GM10248 (cell line): Measurements from ENCODE around the gene LIF.
"Not testable (repeated sequence)": the region's sequence is repeated elsewhere in the genome, so short reads cannot be mapped to it uniquely, and the experiment has no call there.

Experiments
- CTCF ChIA-PET: fragments of 300-600 bp; sonication (Branson Sonifier 250); formaldehyde crosslinking; extraction: SDS; loops from one replicate; lab custom pipeline; 2021; ENCODE audit warnings: antibody characterized with exemption; lab: Yijun Ruan, JAX
- POLR2A ChIA-PET: fragments of 350-650 bp; sonication (Branson Sonifier 250); formaldehyde crosslinking; extraction: SDS; loops from one replicate; lab custom pipeline; 2020; ENCODE audit warnings: antibody characterized with exemption; lab: Yijun Ruan, JAX
- DNase-seq: peaks from one replicate; pipeline ENCODE4 v3.0.0; 2012; ENCODE audit errors: extremely low spot score
- CTCF ChIP-seq: IDR thresholded peaks from 2 replicates; pipeline ENCODE4 v1.5.1; 2012; ENCODE audit warnings: mild to moderate bottlenecking, low read depth; ENCODE audit errors: extremely low read depth, missing control alignments, control extremely low read depth

The LIF gene

GRCh38 chr22:30238661-30239487, 7.7 kb downstream of the LIF start:
- DNase-seq = no peak
- ChIA-PET CTCF (interaction anchor here (0.9 to 1.9 kb wide), 3 partner anchors 17 to 131 kb away, joined by 3 to 6 read pairs (median 3); no protein-coding TSS in a partner anchor), POLR2A (interaction anchor here (0.6 kb wide), 1 partner anchor 15 kb away, joined by 3 read pairs; no protein-coding TSS in a partner anchor)
- no peak for TF ChIP-seq CTCF

- POLR2A ChIA-PET = no interaction called here
- CTCF ChIA-PET = interaction anchor here (0.9 to 1.9 kb wide), 2 partner anchors 18 to 130 kb away, joined by 3 to 6 read pairs; no protein-coding TSS in a partner anchor
- no peak for TF ChIP-seq CTCF
- no peak for DNase-seq
These were observed 8.4 kb downstream of the LIF start for GRCh38 chr22:30238136-30238535.

GRCh38 chr22:30236875-30237274, 9.7 kb downstream of the LIF start:
- CTCF ChIA-PET = interaction anchor here (0.9 to 1.3 kb wide), 2 partner anchors 14 to 51 kb away, joined by 3 read pairs; no protein-coding TSS in a partner anchor
- POLR2A ChIA-PET = no interaction called here
- no peak for TF ChIP-seq CTCF
- no peak for DNase-seq

GRCh38 chr22:30235687-30236170, 10.8 kb downstream of the LIF start:
- POLR2A ChIA-PET = no interaction called here
- DNase-seq = no peak
- no peak for TF ChIP-seq CTCF
- CTCF ChIA-PET = interaction anchor here (1.3 to 1.7 kb wide), 3 partner anchors 27 to 128 kb away, joined by 3 to 5 read pairs (median 4); no protein-coding TSS in a partner anchor

GRCh38 chr22:30234786-30235470, 11.6 kb downstream of the LIF start:
- TF ChIP-seq CTCF = no peak
- no peak for DNase-seq
- POLR2A ChIA-PET = no interaction called here
- CTCF ChIA-PET = interaction anchor here (1.3 to 1.7 kb wide), 3 partner anchors 28 to 127 kb away, joined by 3 to 5 read pairs (median 4); no protein-coding TSS in a partner anchor

- POLR2A ChIA-PET, DNase-seq: not testable (repeated sequence)
- CTCF ChIA-PET = interaction anchor here (1.0 to 1.7 kb wide), 4 partner anchors 29 to 157 kb away, joined by 3 to 4 read pairs (median 3); no protein-coding TSS in a partner anchor
These were observed 12.2 kb downstream of the LIF start for GRCh38 chr22:30234325-30234724.
